NB4 (cell line): Measurements from ENCODE around the gene PTPRG.

Experiments used
- MAX ChIP-seq: IDR thresholded peaks from 2 replicates; pipeline ENCODE4 v1.6.1; 2011; ENCODE audit warnings: low read depth, low read length
- POLR2A ChIP-seq: IDR thresholded peaks from 2 replicates; pipeline ENCODE4 v1.6.1; 2011; ENCODE audit warnings: mild to moderate bottlenecking; ENCODE audit not compliant: insufficient read length; ENCODE audit errors: extremely low read depth

GRCh38 chr3:61667383-61667782 lies 106.0 kb downstream of the PTPRG start:
- no peak for TF ChIP-seq POLR2A
- TF ChIP-seq MAX: no peak
